ENCODE measurements around the gene CACNG4.

Gene CACNG4

GRCh38 chr17:66935717-66936116, 28.8 kb upstream of the CACNG4 start:
- no peak for TF ChIP-seq CTCF (IDR thresholded peaks at IDR 0.05; ENCODE audit: extremely low read depth, missing control alignments)
- no peak for DNase-seq (ENCODE audit: low spot score)

- DNase-seq (ENCODE audit: low spot score): no peak
Measured at GRCh38 chr17:66938656-66939055, 25.9 kb upstream of the CACNG4 start.

GRCh38 chr17:66939461-66940114, 24.9 kb upstream of the CACNG4 start:
- DNase-seq (ENCODE audit: low spot score): no peak
- no peak for TF ChIP-seq CTCF (IDR thresholded peaks at IDR 0.05; ENCODE audit: extremely low read depth, missing control alignments)

More at GRCh38 chr17:66938656-66939055, 25.9 kb upstream of the CACNG4 start:
- no peak for TF ChIP-seq CTCF (IDR thresholded peaks at IDR 0.05; ENCODE audit: extremely low read depth, missing control alignments)

- no peak for TF ChIP-seq CTCF (IDR thresholded peaks at IDR 0.05; ENCODE audit: extremely low read depth, missing control alignments)
- no peak for DNase-seq (ENCODE audit: low spot score)
Measured at GRCh38 chr17:66941249-66941648, 23.3 kb upstream of the CACNG4 start.

- TF ChIP-seq CTCF (IDR thresholded peaks at IDR 0.05; ENCODE audit: extremely low read depth, missing control alignments): no peak
- no peak for DNase-seq (ENCODE audit: low spot score)
Measured at GRCh38 chr17:66941773-66942450, 22.6 kb upstream of the CACNG4 start.

- DNase-seq (ENCODE audit: low spot score): no peak
- TF ChIP-seq CTCF (IDR thresholded peaks at IDR 0.05; ENCODE audit: extremely low read depth, missing control alignments): no peak
Measured at GRCh38 chr17:66942451-66943264, 21.8 kb upstream of the CACNG4 start.

- TF ChIP-seq CTCF (IDR thresholded peaks at IDR 0.05; ENCODE audit: extremely low read depth, missing control alignments): no peak
- DNase-seq (ENCODE audit: low spot score): no peak
Measured at GRCh38 chr17:66943484-66943883, 21.0 kb upstream of the CACNG4 start.

Data from GM20000 (cell line).